Endothelial cell of umbilical vein (primary cell): ENCODE results near the gene UGT1A7. TPM values are rescaled to one million over a fixed set of nuclear protein-coding genes. Genes with fewer than 3 reads are reported as not detected.

Experiments used
- BruUV-seq: library from RNA; stranded (reverse); fragments of 400-500 nt; replicated peaks from 2 replicates; lab custom pipeline; 2021; lab: Mats Ljungman, UMichigan
- CTCF ChIA-PET: fragments of 300-600, 350-600 bp; sonication (Branson Sonifier 250); formaldehyde crosslinking; loops from one replicate; lab custom pipeline; 2021; ENCODE audit warnings: antibody characterized with exemption, inconsistent platforms; lab: Charles Lee
- POLR2A ChIA-PET: fragments of 300-600, 350-600 bp; sonication (Branson Sonifier 250); formaldehyde crosslinking; loops from one replicate; lab custom pipeline; 2021; ENCODE audit warnings: antibody characterized with exemption, inconsistent platforms; lab: Charles Lee
- DNase-seq: peaks from one replicate; pipeline ENCODE4 v3.0.0-alpha.2; 2011; ENCODE audit warnings: low read depth, low spot score
- FAIRE-seq: peaks from 2 replicates; lab custom pipeline; 2011; peaks lifted over from hg19 to GRCh38; lab: Jason Lieb, UNC
- H2AFZ ChIP-seq: 2 replicates; pipeline ENCODE4 v1.6.0; 2012; ENCODE audit warnings: low read depth, low read length, control low read depth, inconsistent platforms
- H3K27ac ChIP-seq: 2 replicates; pipeline ENCODE4 v1.5.1; 2011; ENCODE audit warnings: low read depth, mild to moderate bottlenecking, control low read depth, low read length, moderate library complexity; ENCODE audit not compliant: insufficient read depth
- H3K27me3 ChIP-seq, 2 experiments: 2 replicates each; pipeline versions ENCODE4 v1.6.0 to v1.6.1; 2011; ENCODE audit warnings: low read length in 2 of 2, mixed read lengths in 1 of 2; ENCODE audit not compliant: control insufficient read depth in 2 of 2, insufficient read depth in 2 of 2
- H3K36me3 ChIP-seq, 2 experiments: 2 replicates in 1 of 2; 3 replicates in 1 of 2; pipeline ENCODE4 v1.5.1; 2011; ENCODE audit warnings: low read length in 2 of 2, mild to moderate bottlenecking in 1 of 2, moderate library complexity in 1 of 2; ENCODE audit not compliant: control insufficient read depth in 2 of 2, insufficient read depth in 2 of 2; ENCODE audit errors: extremely low read depth in 1 of 2
- H3K4me1 ChIP-seq: 3 replicates; pipeline ENCODE4 v1.5.1; 2011; ENCODE audit warnings: mild to moderate bottlenecking, low read length; ENCODE audit not compliant: control insufficient read depth, insufficient read depth; ENCODE audit errors: extremely low read depth
- H3K4me2 ChIP-seq: 2 replicates; pipeline ENCODE4 v1.6.1; 2011; ENCODE audit warnings: low read length, control low read depth, mixed read lengths; ENCODE audit not compliant: insufficient read depth
- H3K4me3 ChIP-seq, 3 experiments: fragments of 200-600 bp in 1 of 3; sonication (generic), shearing (Covaris generic) in 1 of 3; replicated peaks in 1 of 3; 2 replicates each; pipeline ENCODE4 v1.5.1; 2011 to 2016; ENCODE audit warnings: control low read depth in 3 of 3, low read length in 3 of 3, mild to moderate bottlenecking in 2 of 3, inconsistent platforms in 1 of 3, low read depth in 1 of 3, moderate library complexity in 1 of 3; ENCODE audit not compliant: insufficient read depth in 1 of 3
- H3K79me2 ChIP-seq: 2 replicates; pipeline ENCODE4 v1.6.0; 2012; ENCODE audit warnings: low read length, inconsistent platforms; ENCODE audit not compliant: control insufficient read depth, insufficient read depth
- H3K9ac ChIP-seq: replicated peaks from 2 replicates; pipeline ENCODE3; 2011; ENCODE audit warnings: low read length, control low read depth; ENCODE audit not compliant: insufficient read depth; ENCODE audit errors: extremely low read depth
- H3K9me1 ChIP-seq: replicated peaks from 3 replicates; pipeline ENCODE4 v1.6.0; 2011; ENCODE audit warnings: mild to moderate bottlenecking, low read length; ENCODE audit not compliant: control insufficient read depth, insufficient read depth; ENCODE audit errors: extremely low read depth
- H3K9me3 ChIP-seq: replicated peaks from 2 replicates; pipeline ENCODE4 v1.5.1; 2012; ENCODE audit warnings: low read length, inconsistent platforms; ENCODE audit not compliant: control insufficient read depth, insufficient read depth
- H4K20me1 ChIP-seq: replicated peaks from 2 replicates; pipeline ENCODE3; 2011; ENCODE audit warnings: mild to moderate bottlenecking, low read length; ENCODE audit not compliant: control insufficient read depth, insufficient read depth; ENCODE audit errors: extremely low read depth
- EZH2 ChIP-seq: IDR thresholded peaks from 2 replicates; pipeline ENCODE4 v1.6.1; 2012; ENCODE audit warnings: borderline replicate concordance, low read depth, mild to moderate bottlenecking, moderate library complexity, low read length, inconsistent platforms; ENCODE audit not compliant: severe bottlenecking
- FOS ChIP-seq: IDR thresholded peaks from 2 replicates; pipeline ENCODE4 v1.6.1; 2011; ENCODE audit warnings: mild to moderate bottlenecking, low read length, moderate library complexity, borderline replicate concordance; ENCODE audit not compliant: insufficient read depth
- GATA2 ChIP-seq: IDR thresholded peaks from 2 replicates; pipeline ENCODE4 v1.7.0; 2011; ENCODE audit warnings: low read depth, mild to moderate bottlenecking, moderate library complexity, mixed read lengths, low read length; ENCODE audit not compliant: insufficient read length, insufficient read depth
- JUN ChIP-seq: IDR thresholded peaks from 2 replicates; pipeline ENCODE4 v1.6.1; 2011; ENCODE audit warnings: borderline replicate concordance, low read depth; ENCODE audit not compliant: insufficient read length, insufficient read depth
- MYC ChIP-seq: IDR thresholded peaks from one replicate; pipeline ENCODE4 v1.6.1; 2011; ENCODE audit warnings: mild to moderate bottlenecking, low read depth, low read length
- POLR2A ChIP-seq: IDR thresholded peaks from 2 replicates; pipeline ENCODE4 v1.6.1; 2012; ENCODE audit warnings: low read depth, mild to moderate bottlenecking, control low read depth, low read length
- POLR2AphosphoS5 ChIP-seq: IDR thresholded peaks from 2 replicates; pipeline ENCODE4 v1.6.1; 2012; ENCODE audit warnings: low read depth, mild to moderate bottlenecking, control low read depth, low read length, moderate library complexity; ENCODE audit not compliant: insufficient read depth
- dilution Hi-C: fragments of 300-500 bp; cut with MboI; formaldehyde crosslinking; loops from one replicate; pipeline ENCODE4 v1.15.0; 2019; ENCODE audit warnings: low sequenced_read_pairs; ENCODE audit not compliant: extremely low pct_ligation_motif_present
- intact Hi-C: fragments of 100-400 bp; cut with micrococcal nuclease; formaldehyde crosslinking; loops from one replicate; pipeline ENCODE4 v1.10.0; 2022
- polyA plus RNA-seq, 4 experiments: library from polyadenylated mRNA; depleted of rRNA in 3 of 4; stranded (reverse) in 3 of 4; unstranded in 1 of 4; fragments of >200 nt; gene quantifications; 2 replicates each; pipeline versions ENCODE4 v1.2.1 to v1.2.3, GENCODE V29; 2011 to 2012; ENCODE audit warnings: missing spikeins in 1 of 4
- total RNA-seq: library from RNA; stranded (reverse); gene quantifications from 2 replicates; pipeline ENCODE4 v1.2.3, GENCODE V29; 2021
- TF ChIP-seq, protein P1 (sequence below): IDR thresholded peaks from 2 replicates; pipeline ENCODE4 v1.6.1; 2011; ENCODE audit not compliant: insufficient read depth, insufficient read length
- TF ChIP-seq, protein P2 (sequence below), 2 donors: IDR thresholded peaks; 1 replicate in 1 of 2; 2 replicates in 1 of 2; pipeline ENCODE4 v1.5.1; 2011; ENCODE audit warnings: low read length in 2 of 2, mild to moderate bottlenecking in 2 of 2, moderate library complexity in 2 of 2, control low read depth in 1 of 2, inconsistent platforms in 1 of 2, low read depth in 1 of 2; ENCODE audit not compliant: insufficient read depth in 1 of 2; ENCODE audit errors: extremely low read depth in 1 of 2

Gene UGT1A7
- total and polyA plus RNA-seq, 2 donors (not counting 3 experiments of a cell fraction or from before 2014, with no cell fraction given): not detected

DNA sequence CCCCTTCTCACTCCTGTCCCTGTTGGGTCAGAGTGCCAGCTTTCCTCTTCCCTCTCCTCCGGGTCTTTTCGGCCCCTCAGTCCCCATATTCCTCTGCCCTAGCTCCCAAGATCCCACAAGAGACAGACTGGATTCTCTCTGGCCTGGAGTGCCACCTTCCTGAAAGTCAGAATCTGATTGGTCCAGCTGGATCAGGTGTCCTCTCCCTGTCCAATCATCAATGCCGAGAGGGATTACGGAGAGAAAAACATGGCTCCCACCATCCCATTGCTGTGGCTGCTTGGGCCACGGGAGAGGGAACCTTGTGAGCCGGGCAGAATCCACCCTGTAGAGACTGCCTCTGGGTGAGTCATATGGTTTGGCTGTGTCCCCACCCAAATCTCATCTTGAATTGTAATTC is 93.7 kb downstream of the UGT1A7 start:
- no peak overlapping the region for H3K9ac ChIP-seq
- ChIA-PET POLR2A (no interaction called here), CTCF (interaction anchor here (0.7 kb wide), 1 partner anchor 1698 kb away, joined by 3 read pairs; no protein-coding TSS in a partner anchor)
- H3K4me1 ChIP-seq: no peaks in the 10 kb centered on the region
- H3K36me3 ChIP-seq: no peaks in the 10 kb centered on the region
- no peaks in the 10 kb centered on the region for H3K9me3 ChIP-seq
- BruUV-seq: no TSS peak
- H3K4me2 ChIP-seq: no peak overlapping the region
- FAIRE-seq (no peak), DNase-seq (no peak)
- H3K27me3 ChIP-seq: no peaks in the 10 kb centered on the region
- dilution Hi-C loops (no loop called here), intact Hi-C loops (no loop called here)
- H2AFZ ChIP-seq: no peak overlapping the region
- no peaks in the 10 kb centered on the region for H3K9me1 ChIP-seq
- no peak overlapping the region for H3K4me3 ChIP-seq
- H4K20me1 ChIP-seq: no peaks in the 10 kb centered on the region
- H3K79me2 ChIP-seq: no peaks in the 10 kb centered on the region
- TF ChIP-seq POLR2A: no peak
- TF ChIP-seq POLR2AphosphoS5: no peak
- no peak for TF ChIP-seq FOS
- TF ChIP-seq, protein P1, sequence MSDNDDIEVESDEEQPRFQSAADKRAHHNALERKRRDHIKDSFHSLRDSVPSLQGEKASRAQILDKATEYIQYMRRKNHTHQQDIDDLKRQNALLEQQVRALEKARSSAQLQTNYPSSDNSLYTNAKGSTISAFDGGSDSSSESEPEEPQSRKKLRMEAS: no peak
- no peak for TF ChIP-seq EZH2
- no peak for TF ChIP-seq MYC
- no peak for TF ChIP-seq GATA2
- TF ChIP-seq, protein P2, sequence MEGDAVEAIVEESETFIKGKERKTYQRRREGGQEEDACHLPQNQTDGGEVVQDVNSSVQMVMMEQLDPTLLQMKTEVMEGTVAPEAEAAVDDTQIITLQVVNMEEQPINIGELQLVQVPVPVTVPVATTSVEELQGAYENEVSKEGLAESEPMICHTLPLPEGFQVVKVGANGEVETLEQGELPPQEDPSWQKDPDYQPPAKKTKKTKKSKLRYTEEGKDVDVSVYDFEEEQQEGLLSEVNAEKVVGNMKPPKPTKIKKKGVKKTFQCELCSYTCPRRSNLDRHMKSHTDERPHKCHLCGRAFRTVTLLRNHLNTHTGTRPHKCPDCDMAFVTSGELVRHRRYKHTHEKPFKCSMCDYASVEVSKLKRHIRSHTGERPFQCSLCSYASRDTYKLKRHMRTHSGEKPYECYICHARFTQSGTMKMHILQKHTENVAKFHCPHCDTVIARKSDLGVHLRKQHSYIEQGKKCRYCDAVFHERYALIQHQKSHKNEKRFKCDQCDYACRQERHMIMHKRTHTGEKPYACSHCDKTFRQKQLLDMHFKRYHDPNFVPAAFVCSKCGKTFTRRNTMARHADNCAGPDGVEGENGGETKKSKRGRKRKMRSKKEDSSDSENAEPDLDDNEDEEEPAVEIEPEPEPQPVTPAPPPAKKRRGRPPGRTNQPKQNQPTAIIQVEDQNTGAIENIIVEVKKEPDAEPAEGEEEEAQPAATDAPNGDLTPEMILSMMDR (IDR thresholded peaks at IDR 0.05; ENCODE audit: extremely low read depth in 1 of 2, insufficient read depth in 1 of 2, low read depth in 1 of 2, low read length in 2 of 2): no peak
- no peak for TF ChIP-seq JUN
- no peak overlapping the region for H3K27ac ChIP-seq
